GM12875 (cell line): ENCODE data around the gene CCL7.

Experiments used
- H3K4me3 ChIP-seq: one replicate; pipeline ENCODE4 v1.5.1; 2011; ENCODE audit warnings: low read depth, low read length, control low read depth
- TF ChIP-seq, protein P1 (sequence below): IDR thresholded peaks from 2 replicates; pipeline ENCODE4 v1.5.1; 2011; ENCODE audit warnings: low read depth, mild to moderate bottlenecking, control low read depth, inconsistent platforms, low read length, moderate library complexity, borderline replicate concordance; ENCODE audit not compliant: insufficient read depth

The CCL7 gene

GRCh38 chr17:34299956-34300577 is 30.0 kb downstream of the CCL7 start:
- H3K4me3 ChIP-seq, result no peak overlapping the region
- TF ChIP-seq, protein P1, sequence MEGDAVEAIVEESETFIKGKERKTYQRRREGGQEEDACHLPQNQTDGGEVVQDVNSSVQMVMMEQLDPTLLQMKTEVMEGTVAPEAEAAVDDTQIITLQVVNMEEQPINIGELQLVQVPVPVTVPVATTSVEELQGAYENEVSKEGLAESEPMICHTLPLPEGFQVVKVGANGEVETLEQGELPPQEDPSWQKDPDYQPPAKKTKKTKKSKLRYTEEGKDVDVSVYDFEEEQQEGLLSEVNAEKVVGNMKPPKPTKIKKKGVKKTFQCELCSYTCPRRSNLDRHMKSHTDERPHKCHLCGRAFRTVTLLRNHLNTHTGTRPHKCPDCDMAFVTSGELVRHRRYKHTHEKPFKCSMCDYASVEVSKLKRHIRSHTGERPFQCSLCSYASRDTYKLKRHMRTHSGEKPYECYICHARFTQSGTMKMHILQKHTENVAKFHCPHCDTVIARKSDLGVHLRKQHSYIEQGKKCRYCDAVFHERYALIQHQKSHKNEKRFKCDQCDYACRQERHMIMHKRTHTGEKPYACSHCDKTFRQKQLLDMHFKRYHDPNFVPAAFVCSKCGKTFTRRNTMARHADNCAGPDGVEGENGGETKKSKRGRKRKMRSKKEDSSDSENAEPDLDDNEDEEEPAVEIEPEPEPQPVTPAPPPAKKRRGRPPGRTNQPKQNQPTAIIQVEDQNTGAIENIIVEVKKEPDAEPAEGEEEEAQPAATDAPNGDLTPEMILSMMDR, result no peak

GRCh38 chr17:34300652-34301370 is 30.8 kb downstream of the CCL7 start:
- no peak overlapping the region for H3K4me3 ChIP-seq
- TF ChIP-seq, protein P1, result no peak

GRCh38 chr17:34301986-34302385 is 32.0 kb downstream of the CCL7 start:
- TF ChIP-seq, protein P1, result no peak

GRCh38 chr17:34302636-34303035 is 32.6 kb downstream of the CCL7 start:
- TF ChIP-seq, protein P1, result no peak
- H3K4me3 ChIP-seq, result no peak overlapping the region

More at GRCh38 chr17:34301986-34302385, 32.0 kb downstream of the CCL7 start:
- no peak overlapping the region for H3K4me3 ChIP-seq

GRCh38 chr17:34303606-34304005 is 33.6 kb downstream of the CCL7 start:
- TF ChIP-seq, protein P1, result no peak

GRCh38 chr17:34305061-34305460 is 35.0 kb downstream of the CCL7 start:
- TF ChIP-seq, protein P1, result no peak
- H3K4me3 ChIP-seq, result no peak overlapping the region

More at GRCh38 chr17:34303606-34304005, 33.6 kb downstream of the CCL7 start:
- no peak overlapping the region for H3K4me3 ChIP-seq

- H3K4me3 ChIP-seq, result no peak overlapping the region
- TF ChIP-seq, protein P1, result no peak
These were observed 35.6 kb downstream of the CCL7 start for GRCh38 chr17:34305606-34306005.
